HK-2 (cell line): ENCODE data around the gene PUM1.

Experiments
- DNase-seq: peaks from one replicate; pipeline ENCODE4 v3.0.0-alpha.2; 2018; ENCODE audit not compliant: unreplicated experiment

The PUM1 gene

DNA sequence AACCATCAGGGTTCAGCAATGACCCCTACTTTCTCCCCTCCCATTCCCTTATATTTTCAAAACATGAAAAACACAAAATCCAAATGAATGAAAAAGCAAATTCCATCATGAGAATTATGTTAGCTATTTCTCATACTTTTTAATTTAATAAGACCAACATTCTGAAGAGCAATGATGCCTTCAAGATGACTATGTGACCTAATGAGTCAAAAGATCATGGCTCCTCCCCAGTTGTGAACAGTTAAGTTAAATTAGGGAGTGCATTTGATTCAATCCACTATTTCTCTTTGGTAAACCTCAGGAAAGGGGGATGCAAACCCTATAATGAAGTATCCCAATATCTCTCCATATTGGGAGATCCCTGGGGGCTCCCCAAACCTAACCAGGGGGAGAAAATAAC lies 36.5 kb downstream of the PUM1 start:
- DNase-seq = no peak

DNA sequence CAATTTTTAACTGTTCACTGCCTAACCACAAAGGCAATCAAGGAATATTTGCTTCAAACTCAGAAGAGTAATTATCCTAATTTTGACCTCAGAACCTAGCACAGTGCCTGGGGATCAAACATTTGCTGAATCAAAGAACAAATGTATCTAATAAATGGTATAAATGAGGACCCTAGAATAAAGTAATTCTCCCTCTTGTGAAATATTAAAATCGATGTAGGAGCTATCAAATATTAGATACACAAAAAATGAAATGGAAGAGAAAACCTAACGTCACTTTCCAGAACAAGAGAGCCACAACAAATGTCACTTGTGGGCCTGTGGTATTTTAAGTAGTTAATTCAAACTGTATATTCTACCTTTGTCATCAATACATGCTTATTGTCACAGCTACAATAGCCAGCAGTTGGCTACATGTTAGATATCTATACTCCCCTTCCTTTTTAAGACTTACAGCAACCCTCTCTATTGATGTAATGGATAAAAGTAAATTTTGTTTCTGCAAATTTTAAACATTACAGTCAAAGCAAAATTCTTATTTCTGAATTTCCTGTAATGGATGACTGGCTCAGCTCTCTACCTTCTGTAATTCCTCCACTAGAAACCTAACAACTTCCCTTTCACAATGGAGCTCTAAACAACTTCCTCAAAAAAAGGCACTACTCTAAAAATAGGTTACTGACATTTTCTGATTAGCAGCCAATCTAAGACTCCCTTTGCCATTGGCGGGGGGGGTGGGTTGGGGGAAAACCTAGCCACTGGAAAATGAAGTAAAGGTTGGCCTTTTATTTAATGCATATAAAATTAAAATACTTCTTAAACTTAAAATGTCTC lies 37.6 kb downstream of the PUM1 start:
- DNase-seq = no peak

DNA sequence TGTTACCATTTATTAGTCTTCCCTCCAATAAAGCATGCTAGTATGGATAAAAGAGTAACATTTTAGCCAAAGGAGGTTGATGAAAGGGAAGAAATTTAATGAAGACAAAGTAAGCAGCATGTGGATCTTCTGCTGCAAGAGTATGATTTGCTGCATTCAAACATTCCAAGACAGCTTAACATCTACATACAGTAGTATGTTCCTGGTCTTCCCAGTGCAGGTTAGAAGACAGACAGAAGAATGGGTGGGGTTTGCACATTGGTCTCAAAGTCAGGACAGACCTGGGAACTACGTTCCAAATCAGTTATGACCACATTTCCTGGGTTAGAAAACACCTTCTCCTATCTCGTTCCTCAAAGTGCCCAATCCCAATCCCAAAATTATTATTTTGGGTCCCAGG lies 43.3 kb downstream of the PUM1 start:
- DNase-seq = no peak

DNA sequence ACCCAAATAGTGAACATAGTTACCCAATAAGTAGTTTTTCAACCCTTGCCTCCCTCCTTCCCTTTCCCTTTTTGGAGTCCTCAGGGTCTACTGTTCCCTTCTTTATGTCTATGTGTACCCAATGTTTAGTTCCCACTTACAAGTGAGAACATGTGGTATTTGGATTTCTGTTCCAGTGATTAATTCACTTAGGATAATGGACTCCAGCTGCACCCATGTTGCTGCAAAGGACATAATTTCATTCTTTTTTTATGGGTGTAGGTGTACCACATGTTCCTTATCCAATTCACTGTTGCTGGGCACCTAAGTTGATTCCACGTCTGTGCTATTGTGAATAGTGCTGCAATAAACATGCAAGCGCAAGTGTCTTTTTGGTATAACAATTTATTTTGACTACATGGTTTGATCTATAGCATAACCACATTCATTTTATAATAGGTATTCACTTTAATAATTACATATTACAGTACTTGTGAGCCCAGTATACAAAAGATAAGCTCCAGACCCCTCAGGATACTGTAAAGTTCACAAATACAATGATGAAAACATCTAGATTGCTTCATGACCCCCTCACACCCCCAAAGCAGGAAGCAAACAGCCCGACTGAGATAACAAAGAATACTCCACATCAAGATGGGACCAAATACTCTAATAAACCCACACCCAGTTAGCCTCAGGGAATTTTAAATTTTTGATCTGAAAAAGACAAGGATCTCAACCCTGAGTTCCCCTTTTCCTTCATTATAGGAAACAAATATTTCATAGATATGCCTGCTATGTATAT lies 45.3 kb downstream of the PUM1 start:
- no peak for DNase-seq

DNA sequence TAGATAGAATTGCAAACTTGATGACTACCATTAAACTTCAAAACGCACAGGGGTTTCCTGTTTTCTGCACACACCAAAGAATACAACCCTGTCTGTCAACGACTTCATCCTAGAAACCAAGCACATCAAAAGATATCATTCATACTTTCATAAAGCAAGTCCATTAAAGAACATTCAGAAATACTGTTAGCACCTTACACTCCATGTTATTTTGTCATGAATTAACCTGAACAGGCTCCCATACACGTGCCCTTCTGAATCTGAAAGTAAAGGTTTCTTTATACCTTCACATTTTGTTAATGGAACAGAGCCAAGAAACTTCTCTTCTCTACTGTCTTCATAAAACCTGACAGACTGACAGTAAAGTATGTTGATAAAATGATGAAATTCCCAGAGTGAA lies 46.1 kb downstream of the PUM1 start:
- no peak for DNase-seq

DNA sequence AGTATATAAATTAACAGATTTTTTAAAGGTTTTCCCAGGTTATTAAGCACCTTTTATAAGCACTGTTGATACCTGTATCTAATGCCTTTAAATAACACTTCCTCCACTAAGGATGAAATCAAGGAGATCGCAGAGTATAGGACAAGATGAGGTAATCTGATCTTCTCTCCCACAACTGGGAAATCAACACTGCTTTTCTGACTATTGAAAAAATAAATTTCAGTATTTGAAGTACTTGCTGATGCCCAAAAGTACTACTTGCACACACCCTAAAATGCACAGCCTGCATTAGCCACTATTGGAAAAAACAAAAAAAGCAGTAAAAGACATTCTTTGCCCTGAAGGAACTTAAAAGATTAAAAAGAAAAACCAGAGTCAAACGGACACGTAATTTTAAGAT lies 48.6 kb downstream of the PUM1 start:
- no peak for DNase-seq

DNA sequence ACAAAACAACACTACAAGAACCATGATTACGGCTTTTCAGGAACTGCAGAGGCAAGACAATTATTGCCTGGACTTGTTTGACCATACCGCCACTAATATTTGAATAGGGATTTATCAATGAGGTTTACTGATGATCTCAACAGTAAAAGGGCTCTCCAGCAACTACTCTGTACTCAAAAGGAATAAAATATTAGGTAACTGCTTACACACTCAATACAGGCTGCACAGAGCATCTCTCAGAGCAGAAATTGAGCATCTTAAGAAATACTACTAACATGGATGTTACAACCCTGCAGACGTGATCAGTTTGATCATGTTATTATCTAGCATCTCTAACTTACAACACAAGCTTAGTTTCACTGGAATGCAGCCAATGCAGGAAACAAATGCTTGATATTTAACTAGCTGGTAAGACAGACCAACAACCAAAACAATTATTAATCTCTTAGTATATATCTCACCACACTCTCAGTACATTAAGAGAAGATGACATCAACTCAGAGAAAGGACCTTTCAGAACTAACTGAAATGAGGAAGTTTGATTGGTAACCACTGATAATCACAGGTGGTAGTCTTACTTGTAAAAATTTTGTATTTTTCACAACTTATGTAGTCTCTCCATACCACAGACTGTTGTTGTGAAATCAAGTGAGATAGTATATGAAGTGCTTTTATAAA lies 52.2 kb downstream of the PUM1 start:
- no peak for DNase-seq

DNA sequence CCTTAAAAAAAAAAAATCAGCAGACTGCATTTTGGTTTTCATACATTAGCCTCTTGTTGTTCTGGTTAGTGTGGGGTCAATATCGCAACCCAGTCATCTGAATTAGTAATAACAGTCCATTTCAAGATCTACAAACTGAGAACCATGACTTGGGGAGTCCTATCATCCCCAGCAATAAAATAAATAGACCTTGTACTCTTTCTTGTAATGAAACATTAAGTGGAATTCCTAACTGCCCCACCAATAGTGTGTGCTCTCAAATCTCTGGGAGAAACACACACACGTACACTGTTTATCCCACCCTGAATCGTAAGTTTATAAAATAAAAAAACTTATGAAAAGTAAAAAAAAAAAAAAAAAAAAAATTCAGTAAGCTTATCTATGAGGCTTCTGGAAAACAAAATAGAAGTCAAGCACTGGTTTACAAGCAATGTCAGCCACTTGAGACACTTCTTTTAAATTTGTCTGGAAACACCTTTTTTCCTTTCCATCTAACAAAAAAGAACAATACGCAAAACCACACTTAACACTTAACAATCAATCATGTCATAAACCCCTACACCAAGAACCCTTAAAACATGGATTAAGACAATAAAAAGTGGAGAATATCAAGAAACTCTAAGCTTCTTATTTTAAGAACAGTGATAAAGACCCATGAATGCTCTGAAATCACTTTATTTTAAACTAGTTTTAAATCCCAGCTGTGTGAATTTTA lies 53.1 kb downstream of the PUM1 start:
- no peak for DNase-seq

DNA sequence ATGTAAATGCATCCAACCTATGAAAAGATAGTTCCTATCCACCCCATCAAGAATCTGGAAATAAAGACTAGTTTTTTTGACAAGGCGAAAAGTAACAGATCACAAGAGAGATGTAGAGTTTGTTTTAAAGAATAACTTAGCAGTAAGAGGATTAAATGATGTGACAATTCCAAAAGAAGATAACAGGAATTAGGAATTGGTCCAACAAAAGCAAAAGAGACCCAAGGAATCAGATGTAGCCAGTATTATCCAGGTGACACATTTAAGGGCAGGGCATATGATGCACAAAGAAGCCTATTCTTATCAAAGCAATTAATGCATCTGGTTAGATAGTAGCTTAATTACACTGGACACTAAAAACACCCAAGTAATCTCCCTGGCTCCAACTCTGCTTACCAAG lies 53.8 kb downstream of the PUM1 start:
- DNase-seq = no peak

DNA sequence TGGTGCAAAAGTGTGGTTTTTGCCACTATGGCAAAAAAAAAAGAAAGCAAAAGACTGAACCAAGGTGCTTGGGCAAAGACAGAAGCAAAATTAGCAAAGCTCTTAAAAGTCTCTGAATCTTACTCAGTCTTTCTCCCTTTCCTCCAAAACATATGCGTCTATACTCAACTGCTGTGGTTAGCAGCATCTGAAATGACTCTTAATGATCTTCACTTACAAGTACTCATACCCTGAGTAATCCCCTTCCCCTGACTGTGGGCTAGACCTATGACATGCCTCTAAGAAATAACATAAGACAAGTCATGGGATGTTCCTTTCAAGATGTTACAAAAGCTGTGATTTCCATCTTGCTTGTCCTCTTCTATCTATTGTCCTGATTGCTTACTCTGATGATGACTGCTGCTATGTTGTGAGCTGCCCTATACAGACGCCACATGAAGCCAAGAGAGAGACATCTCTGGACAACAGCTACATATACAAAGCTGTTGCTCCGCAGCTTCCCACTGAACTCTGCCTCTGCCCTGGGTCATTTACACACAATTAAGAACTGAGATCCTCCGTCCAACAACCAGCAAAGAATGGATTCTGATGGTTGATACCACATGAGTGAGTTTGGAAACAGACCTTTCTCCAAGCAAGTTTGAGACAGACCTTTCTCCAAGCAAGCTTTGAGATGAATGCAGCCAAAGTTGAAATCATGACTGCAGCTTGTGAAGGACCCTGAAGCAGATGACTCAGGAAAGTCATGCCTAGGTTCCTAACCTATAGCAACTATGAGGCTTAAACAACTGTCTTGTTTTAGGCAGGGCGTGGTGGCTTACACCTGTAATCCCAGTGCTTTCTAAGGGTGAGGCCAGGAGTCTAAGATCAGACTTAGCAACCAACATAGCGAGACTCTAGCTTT lies 55.2 kb downstream of the PUM1 start:
- DNase-seq = no peak

DNA sequence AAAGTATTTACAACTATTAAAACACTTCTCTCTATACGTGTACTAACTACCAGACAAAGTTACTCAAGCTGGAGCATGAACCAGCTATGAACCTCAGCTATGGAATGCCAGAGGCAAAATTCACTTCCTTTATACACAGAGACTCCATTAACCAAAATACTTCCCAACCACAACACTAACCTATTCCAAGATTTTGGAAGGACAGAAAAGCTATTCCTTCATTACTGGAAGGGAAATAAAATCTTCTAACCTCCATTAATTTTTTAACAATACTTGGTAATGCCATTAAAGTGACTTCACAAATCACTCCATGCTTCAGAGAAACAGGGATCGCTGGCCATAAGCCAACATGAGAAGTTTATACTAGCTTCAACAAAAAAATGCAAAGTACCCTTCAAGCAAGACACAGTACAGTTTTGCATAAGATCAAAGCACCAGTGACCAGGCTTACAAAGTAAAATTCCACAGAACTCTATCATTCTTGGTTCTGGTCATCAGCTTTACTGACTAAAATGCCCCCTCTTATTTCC lies 58.0 kb downstream of the PUM1 start:
- DNase-seq = no peak

DNA sequence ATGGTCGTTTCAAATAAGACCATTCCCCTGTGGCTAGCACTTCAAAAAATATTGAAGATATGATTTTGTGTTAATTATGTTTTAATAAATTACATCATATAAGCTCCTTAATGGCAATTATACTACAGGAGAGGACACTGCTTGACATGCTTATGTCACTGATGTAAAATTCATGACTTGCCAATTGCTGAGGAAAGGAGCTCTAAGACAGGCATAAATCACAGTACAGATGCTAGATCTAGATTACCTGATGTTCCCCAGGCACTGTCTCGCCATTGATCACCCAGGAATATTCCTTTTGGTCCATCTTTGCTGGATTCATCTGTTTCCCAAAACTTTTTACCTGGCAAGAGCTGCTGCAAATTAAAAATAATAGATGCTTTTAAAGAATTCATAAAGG lies 58.8 kb downstream of the PUM1 start:
- DNase-seq = no peak

DNA sequence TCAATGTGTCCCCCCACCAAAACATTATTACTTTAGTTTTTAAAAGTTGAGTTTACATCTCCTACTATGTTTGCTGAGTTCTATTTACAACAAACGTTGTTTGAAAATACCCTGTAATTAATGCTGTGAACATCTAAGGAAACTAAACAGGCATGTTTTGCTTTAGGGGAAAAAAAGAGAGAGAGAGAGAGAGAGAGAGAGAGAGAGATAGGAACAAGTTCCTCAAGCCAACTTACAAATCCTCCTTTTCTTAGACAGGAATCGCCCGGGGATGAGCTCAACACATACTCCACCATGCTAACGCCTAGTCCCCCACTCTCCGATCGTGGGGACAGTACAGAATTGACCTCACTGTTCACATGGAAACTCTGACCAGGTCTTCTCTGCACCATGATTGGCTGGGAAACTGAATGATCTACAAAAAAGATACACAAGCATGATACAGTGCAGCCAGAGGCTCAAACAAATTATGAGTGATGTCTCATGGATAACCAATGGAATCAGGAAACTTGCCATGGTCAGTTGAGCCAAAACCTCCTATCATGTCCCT lies 59.8 kb downstream of the PUM1 start:
- no peak for DNase-seq

DNA sequence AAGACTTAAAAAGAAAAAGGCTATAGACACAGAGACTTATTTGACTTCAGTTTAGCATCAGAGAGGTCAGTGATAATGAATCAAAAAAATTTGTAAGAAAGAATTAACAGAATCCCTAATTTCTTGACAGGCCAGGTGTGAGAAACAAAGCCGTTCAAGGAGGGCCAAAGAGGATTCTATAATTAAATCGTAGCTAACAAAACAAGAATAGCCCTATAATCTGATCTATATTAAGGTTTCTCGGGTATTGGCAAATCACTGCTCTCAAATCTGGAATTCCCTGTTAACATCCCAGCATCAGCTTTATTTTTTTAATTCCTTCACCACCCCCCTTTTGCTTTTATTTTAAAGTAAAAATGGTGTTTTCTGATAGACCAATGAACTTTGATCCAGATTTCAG lies 60.3 kb downstream of the PUM1 start:
- no peak for DNase-seq

DNA sequence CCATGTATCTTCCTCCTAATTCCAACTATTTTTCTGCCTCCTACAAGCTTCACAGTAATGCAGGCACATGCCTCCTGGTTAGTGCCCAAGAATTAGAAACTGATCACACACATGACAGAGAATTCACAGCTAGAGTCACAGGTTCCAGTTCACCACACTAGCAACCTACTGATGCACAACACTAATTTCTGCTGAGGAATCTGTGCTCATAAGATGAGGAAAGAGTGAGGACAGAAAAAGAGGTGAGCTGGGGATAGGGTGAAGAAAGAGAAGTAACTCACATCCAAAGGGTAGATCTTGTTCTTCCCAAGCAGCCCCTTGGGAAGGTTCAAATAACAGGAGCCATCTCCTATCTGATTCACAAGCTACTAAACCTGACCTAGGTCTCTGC lies 61.3 kb downstream of the PUM1 start:
- DNase-seq = no peak

DNA sequence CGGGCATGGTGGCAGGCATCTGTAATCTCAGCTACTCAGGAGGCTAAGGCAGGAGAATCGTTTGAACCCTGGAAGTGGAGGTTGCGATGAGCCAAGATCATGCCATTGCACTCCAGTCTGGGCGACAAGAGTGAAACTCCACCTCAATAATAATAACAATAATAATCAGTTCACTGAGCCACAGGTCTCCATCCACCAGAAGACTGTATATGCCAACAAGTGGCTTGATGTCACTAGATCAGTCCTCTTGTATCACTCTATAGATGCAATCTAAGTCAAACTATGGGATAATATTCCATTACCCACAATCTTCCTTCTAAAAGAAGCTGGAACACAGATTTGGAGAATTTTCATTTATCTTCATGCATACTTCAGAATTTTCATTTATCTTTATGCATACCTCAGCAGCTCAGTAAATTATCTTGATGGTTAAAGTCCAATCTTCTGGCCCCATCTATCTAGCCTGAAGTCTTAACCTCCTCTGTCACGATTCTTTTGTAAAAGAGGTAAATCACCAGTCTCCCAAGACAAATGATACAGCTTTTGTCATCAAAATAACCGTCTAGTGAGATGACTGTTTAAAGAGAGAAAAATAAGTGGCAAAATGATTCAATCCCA lies 61.8 kb downstream of the PUM1 start:
- DNase-seq = no peak

DNA sequence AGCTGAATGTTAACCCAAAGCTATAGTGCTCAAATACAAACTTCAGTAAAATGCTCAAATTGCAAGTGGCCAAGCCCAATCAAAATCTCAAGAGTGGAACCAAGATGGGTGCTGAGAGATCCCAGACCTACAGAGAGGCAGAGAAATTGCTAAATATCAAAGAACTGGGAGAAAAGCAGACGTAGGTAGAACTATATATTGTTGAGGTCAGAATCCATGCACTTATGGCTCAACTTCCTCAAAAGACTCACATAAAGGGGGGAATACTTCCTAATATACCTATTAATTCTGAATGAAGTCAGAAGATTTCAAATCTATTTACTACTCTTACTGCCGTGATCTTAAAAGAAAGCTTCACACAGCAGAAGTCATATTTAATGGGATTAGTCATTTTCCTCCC lies 65.2 kb downstream of the PUM1 start:
- DNase-seq = no peak

DNA sequence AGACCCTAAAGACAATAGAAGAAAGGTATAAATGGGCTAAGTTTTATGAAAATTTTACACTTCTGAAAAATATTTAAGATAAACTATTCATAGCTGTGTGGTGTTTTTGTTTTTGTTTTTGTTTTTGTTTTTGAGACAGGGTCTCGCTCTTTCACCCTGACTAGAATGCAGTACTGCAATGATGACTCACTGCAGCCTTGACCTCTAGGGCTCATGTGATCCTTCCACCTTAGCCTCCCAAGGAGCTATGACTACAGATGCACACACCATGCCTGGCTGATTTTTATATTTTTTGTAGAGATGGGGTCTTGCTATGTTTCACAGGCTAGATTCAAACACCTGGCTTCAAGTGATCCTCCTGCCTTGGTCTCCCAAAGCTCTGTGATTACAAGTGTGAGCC lies 66.6 kb downstream of the PUM1 start:
- DNase-seq = no peak

DNA sequence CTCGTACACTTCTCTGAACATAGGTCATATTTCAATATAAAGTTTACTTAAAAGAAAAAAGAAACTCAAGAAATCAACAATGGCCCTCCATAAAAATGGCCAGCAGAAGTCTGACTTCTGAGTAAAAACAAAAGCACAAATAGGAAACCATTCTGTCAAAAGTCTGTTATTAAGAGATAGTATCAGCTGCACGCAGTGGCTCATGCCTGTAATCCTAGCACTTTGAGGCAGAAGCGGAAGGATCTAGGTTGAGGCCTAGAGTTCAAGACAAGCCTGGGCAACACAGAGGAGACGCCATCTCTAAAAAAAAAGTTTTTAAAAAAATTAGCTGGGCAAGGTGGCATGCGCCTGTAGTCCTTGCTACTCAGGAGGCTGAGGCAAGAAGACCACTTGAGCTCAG lies 67.3 kb downstream of the PUM1 start:
- no peak for DNase-seq

DNA sequence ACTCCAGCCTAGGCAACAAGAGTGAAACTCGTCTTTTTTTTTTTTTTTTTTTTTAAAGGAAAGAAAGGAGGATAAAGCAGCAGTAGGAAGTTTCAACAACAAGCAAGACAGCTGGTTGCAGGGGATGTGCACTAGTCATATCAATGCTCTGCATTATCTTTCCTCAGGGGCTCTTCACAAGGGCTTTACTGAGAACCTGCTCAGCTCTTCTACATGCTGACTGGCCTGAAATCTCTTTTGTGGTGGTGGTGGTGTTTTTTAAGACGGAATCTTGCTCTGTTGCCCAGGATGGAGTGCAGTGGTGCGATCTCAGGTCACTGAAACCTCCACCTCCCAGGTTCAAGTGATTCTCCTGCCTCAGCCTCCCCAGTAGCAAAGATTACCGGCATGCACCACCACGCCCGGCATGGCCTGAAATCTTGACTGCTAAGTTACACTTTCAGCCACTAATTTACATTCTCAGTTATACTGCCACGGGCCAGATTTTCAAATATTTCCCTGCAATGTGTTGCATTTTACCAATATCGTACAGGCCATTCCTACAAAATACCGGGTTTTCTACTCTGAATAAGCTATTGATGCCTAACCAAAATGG lies 68.0 kb downstream of the PUM1 start:
- DNase-seq = no peak
